Measurements from ENCODE around the gene SLC10A4. TPM values are rescaled to one million over a fixed set of nuclear protein-coding genes. Genes with fewer than 3 reads are reported as not detected.

Gene SLC10A4
- total and polyA plus RNA-seq, 5 experiments from 2014 or later = not detected

GRCh38 chr4:48526406-48526805, 43.3 kb downstream of the SLC10A4 start:
- H3K9me3 Mint-ChIP-seq = no peaks in the 10 kb centered on the region
- POLR2A ChIA-PET = interaction anchor here (0.7 kb wide), 1 partner anchor 25 kb away, joined by 3 read pairs; no protein-coding TSS in a partner anchor
- no peaks in the 10 kb centered on the region for H3K4me1 Mint-ChIP-seq
- no peak overlapping the region for H3K4me3 Mint-ChIP-seq
- H3K27me3 Mint-ChIP-seq = no peaks in the 10 kb centered on the region
- DNase-seq = no peak
- no peak for ATAC-seq
- peak overlapping the region in 2 of 10 donors; percentile 7 to 67 for H3K27ac Mint-ChIP-seq
- peaks cover 29 to 89% (median 48%) of the 10 kb centered on the region in 3 donors for H3K36me3 Mint-ChIP-seq

- ATAC-seq = no peak
- POLR2A ChIA-PET = no interaction called here
- Mint-ChIP-seq H3K4me1 (no peaks in the 10 kb centered on the region), H3K27me3 (no peaks in the 10 kb centered on the region), H3K36me3 (peaks cover 0 to 84% (median 45%) of the 10 kb centered on the region in 3 donors), H3K9me3 (no peaks in the 10 kb centered on the region), H3K4me3 (no peak overlapping the region), H3K27ac (peak overlapping the region in 1 of 10 donors; percentile 31)
- DNase-seq = no peak
Measured at GRCh38 chr4:48538358-48538757, 55.2 kb downstream of the SLC10A4 start.

Other genes with a start within 250 kb of the SLC10A4 start
- gene TEC, start 213.5 kb upstream of the SLC10A4 start, total RNA-seq = 1 to 10 TPM; 4.3 to 4.7 TPM
- gene TEC, start 213.5 kb upstream of the SLC10A4 start, polyA plus RNA-seq = 1 to 10 TPM; 1.1 to 2.5 (median 1.4) TPM
- 100 to 1,000 TPM in 1 of 2 experiments, 10 to 100 TPM in 1; 98.3 to 109 TPM for gene SLAIN2, start 141.8 kb upstream of the SLC10A4 start, total RNA-seq
- 10 to 100 TPM; 25.9 to 39.3 (median 33.6) TPM for gene SLAIN2, start 141.8 kb upstream of the SLC10A4 start, polyA plus RNA-seq
- gene ZAR1, start 6.9 kb downstream of the SLC10A4 start, total RNA-seq = not detected
- gene ZAR1, start 6.9 kb downstream of the SLC10A4 start, polyA plus RNA-seq = not detected

Data from naive thymus-derived CD8-positive, alpha-beta T cell (primary cell).